A549 (cell line): Measurements from ENCODE around the gene TMEM200A. TPM values are rescaled to one million over a fixed set of nuclear protein-coding genes. Genes with fewer than 3 reads are reported as not detected.

Source experiments
- MAFK ChIP-seq: fragments of 450-650 bp; IDR thresholded peaks from 2 replicates; pipeline ENCODE4 v1.6.1; 2014; ENCODE audit not compliant: partially characterized antibody
- SMC3 ChIP-seq: fragments of >200 bp; sonication (Bioruptor Twin); formaldehyde crosslinking; IDR thresholded peaks from 3 replicates; pipeline ENCODE4 v1.6.1; 2018; ENCODE audit warnings: inconsistent platforms
- SREBF2 ChIP-seq: fragments of 450-650 bp; IDR thresholded peaks from 2 replicates; pipeline ENCODE4 v1.6.1; 2014; ENCODE audit warnings: mild to moderate bottlenecking, moderate library complexity
- polyA plus RNA-seq, 4 experiments: library from polyadenylated mRNA; depleted of rRNA in 3 of 4; stranded (reverse); fragments of >200 nt; fragmentation: RNase III in 1 of 4; extraction: RNeasy Plus Mini Kit Qiagen cat#74134 plus additional on column Dnase treatment in 1 of 4; gene quantifications; 2 replicates in 3 of 4; 3 replicates in 1 of 4; pipeline ENCODE4 v1.2.3, GENCODE V29; 2011 to 2017
- TF ChIP-seq, protein P1 (sequence below): fragments of 450-650 bp; IDR thresholded peaks from 2 replicates; pipeline ENCODE4 v1.6.1; 2014; ENCODE audit warnings: antibody characterized with exemption

Gene TMEM200A
- polyA plus RNA-seq, 2 of the 4 experiments (the other 2 are of a cell fraction): 0.03 TPM; not detected in 1

DNA sequence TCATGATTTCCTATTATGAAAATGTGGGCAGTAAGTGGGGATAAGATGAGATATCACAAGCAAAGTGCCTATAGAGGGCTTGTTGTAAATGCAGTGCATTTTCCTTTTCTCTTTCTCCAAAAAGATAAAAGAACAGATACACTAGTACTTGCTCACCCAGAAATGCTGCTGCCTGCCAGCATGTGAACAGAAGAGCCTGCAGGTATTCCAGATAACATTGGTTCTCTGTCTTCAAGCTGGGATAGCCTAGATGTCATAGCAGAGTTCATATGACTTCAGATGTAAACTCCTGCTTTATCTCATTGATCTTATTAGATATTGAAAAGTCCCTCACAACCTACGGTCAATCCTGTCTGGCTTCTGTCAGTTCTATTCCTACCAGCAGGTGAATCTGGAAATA lies 123.7 kb downstream of the TMEM200A start (continued):
- TF ChIP-seq, protein P1, sequence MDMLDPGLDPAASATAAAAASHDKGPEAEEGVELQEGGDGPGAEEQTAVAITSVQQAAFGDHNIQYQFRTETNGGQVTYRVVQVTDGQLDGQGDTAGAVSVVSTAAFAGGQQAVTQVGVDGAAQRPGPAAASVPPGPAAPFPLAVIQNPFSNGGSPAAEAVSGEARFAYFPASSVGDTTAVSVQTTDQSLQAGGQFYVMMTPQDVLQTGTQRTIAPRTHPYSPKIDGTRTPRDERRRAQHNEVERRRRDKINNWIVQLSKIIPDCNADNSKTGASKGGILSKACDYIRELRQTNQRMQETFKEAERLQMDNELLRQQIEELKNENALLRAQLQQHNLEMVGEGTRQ: no peak
- no peak for TF ChIP-seq SMC3
- no peak for TF ChIP-seq MAFK
- TF ChIP-seq SREBF2: no peak

Other genes starting within 250 kb of the TMEM200A start
- gene SAMD3, start 143.1 kb upstream of the TMEM200A start, polyA plus RNA-seq (2011; rRNA removed): not detected in 2 replicates
- gene SAMD3, start 143.1 kb upstream of the TMEM200A start, polyA plus RNA-seq (2017; fragmentation: RNase III; extraction: RNeasy Plus Mini Kit Qiagen cat#74134 plus additional on column Dnase treatment): not detected in 3 replicates